Stimulated activated effector memory CD8-positive, alpha-beta T cell treated with anti-CD3 and anti-CD28 coated beads, Interleukin-12 subunit alpha, Interleukin-12 subunit beta, amount 100 ng/mL, for 72 hours (primary cell): ENCODE results near the gene ASB13.

Experiments used
- ATAC-seq: fragments of 150-1000 bp; cut with Tn5 transposase; 2 replicates; pipeline ENCODE4 v1.10.0; 2021
- DNase-seq, 2 donors: peaks; one replicate each; pipeline ENCODE4 v3.0.0; 2021 to 2022; ENCODE audit warnings: low spot score in 2 of 2
- H3K27ac Mint-ChIP-seq: one replicate; pipeline ENCODE4 v1.8.0; 2022; ENCODE audit warnings: mild to moderate bottlenecking, mixed read lengths
- H3K36me3 Mint-ChIP-seq: one replicate; pipeline ENCODE4 v1.8.0; 2022; ENCODE audit warnings: mild to moderate bottlenecking, mixed read lengths
- H3K4me1 Mint-ChIP-seq: one replicate; pipeline ENCODE4 v1.8.0; 2022; ENCODE audit warnings: mixed read lengths
- H3K4me3 Mint-ChIP-seq: one replicate; pipeline ENCODE4 v1.8.0; 2022; ENCODE audit warnings: mild to moderate bottlenecking, mixed read lengths
- H3K9me3 Mint-ChIP-seq: one replicate; pipeline ENCODE4 v1.8.0; 2022; ENCODE audit warnings: mixed read lengths

Gene ASB13

GRCh38 chr10:5614155-5614721, 52.2 kb downstream of the ASB13 start:
- H3K27ac Mint-ChIP-seq = no peak overlapping the region
- H3K36me3 Mint-ChIP-seq = no peaks in the 10 kb centered on the region
- DNase-seq = no peak
- ATAC-seq = no peak
- H3K4me1 Mint-ChIP-seq = no peaks in the 10 kb centered on the region
- H3K4me3 Mint-ChIP-seq = no peak overlapping the region
- no peaks in the 10 kb centered on the region for H3K9me3 Mint-ChIP-seq

DNA sequence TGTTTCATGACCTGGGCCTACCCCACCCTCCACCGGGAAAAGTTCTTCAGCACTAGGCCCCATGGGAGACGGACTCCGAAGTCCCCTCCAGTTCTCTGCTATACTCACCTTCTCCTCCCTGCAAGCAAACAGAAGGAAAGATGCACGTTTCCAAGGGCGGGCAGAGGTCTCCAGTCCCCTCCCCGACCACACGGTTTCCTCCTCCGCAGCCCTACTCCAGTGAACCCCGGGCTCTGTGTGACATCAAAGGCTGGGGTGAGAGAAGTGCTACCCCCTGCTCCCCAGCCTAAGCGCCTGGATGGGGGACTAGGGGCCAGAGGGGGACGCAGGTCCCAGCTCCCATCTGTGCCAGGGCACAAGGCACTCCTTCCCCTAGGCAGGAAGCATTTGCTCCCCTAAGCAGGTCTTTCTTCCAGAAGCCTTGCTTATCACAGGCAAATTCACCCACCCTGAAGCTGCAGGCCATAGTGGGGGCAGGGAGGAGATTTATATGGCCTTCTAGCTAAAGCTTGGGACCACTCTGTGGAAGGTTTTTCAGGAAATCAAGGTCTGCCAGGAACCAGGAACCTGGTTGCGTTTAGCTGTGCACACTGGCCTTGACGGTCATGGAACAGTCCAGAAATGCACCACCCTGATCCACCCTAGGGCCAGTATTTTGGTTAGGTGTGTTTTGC, 52.8 kb downstream of the ASB13 start:
- DNase-seq (no peak), ATAC-seq (no peak)
- H3K9me3 Mint-ChIP-seq = no peaks in the 10 kb centered on the region
- H3K4me1 Mint-ChIP-seq = no peaks in the 10 kb centered on the region
- no peak overlapping the region for H3K27ac Mint-ChIP-seq
- H3K36me3 Mint-ChIP-seq = no peaks in the 10 kb centered on the region
- H3K4me3 Mint-ChIP-seq = no peak overlapping the region

- no peaks in the 10 kb centered on the region for H3K9me3 Mint-ChIP-seq
- no peak for DNase-seq
- H3K4me3 Mint-ChIP-seq = no peak overlapping the region
- no peak for ATAC-seq
- no peaks in the 10 kb centered on the region for H3K36me3 Mint-ChIP-seq
- no peaks in the 10 kb centered on the region for H3K4me1 Mint-ChIP-seq
- no peak overlapping the region for H3K27ac Mint-ChIP-seq
Observed at GRCh38 chr10:5611899-5612680, 54.3 kb downstream of the ASB13 start.

DNA sequence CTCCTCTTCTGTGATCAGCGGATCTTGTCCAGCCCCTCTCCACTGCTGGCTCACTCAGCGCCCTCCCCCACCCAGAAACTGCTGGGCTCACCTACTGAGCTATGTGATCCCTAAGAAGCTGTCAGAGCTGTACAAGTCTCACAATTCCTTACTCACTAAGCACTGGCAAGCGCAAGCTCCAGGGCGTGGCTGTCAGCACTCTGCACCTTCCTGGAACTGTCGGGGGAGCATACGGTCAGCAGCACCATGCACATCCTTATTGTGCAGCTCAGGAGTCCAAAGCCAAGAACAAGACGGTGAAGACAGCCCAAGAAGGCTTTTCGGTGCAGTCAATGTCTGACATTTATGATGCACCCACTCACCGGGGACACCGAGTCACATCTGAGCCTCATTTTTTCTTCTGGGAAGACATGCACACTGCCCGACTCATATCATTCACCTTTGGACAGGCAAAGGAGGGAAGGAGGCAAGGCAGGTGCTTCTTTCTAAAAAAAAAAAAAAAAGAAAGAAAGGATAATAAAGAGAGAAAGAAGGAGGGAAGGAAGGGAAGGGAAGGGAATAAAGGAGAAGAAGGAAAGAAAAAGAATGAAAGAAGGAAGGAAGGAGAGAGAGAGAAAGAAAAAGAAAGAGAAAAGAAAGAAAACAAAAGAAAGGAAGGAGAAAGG, 56.3 kb downstream of the ASB13 start:
- Mint-ChIP-seq H3K4me1 (no peaks in the 10 kb centered on the region), H3K9me3 (no peaks in the 10 kb centered on the region), H3K4me3 (no peak overlapping the region), H3K36me3 (no peaks in the 10 kb centered on the region), H3K27ac (no peak overlapping the region)
- ATAC-seq = no peak
- DNase-seq = no peak

DNA sequence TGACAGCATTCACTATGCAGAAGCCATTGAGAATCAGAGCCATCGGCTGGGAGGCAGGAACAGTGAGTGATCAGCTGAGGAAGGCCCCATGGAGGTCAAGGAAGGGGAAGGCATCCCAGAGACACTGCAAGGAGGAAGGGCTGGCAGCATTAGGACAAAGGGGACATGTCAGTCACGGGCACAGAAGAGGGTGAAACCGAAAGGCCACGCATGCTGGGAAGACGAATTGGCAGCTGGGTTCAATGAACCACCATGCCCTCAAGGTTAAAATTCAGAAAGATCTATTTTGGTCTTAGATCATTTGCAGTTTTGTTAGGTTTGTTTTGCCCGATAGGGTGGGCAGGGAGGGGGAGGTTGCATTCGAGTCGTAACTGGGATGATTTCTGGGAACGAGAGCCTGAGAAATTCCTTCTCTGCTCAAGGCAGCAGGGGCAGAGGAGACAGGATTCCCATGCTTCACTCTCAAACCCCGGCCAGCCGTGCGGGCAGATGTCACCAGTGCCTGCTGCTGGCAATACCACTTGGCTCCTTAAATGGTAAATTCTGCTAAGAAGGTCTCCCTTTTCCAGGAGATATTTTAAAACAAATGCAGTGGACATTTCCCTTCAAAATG, 57.7 kb downstream of the ASB13 start:
- H3K27ac Mint-ChIP-seq = no peak overlapping the region
- no peaks in the 10 kb centered on the region for H3K4me1 Mint-ChIP-seq
- H3K4me3 Mint-ChIP-seq = no peak overlapping the region

GRCh38 chr10:5607594-5607993, 58.8 kb downstream of the ASB13 start:
- ATAC-seq = no peak
- DNase-seq = no peak
- Mint-ChIP-seq H3K4me3 (no peak overlapping the region), H3K36me3 (no peaks in the 10 kb centered on the region), H3K4me1 (no peaks in the 10 kb centered on the region), H3K9me3 (no peaks in the 10 kb centered on the region), H3K27ac (no peak overlapping the region)

More for the DNA sequence above, 57.7 kb downstream of the ASB13 start:
- DNase-seq (no peak), ATAC-seq (no peak)
- Mint-ChIP-seq H3K36me3 (no peaks in the 10 kb centered on the region), H3K9me3 (no peaks in the 10 kb centered on the region)

DNA sequence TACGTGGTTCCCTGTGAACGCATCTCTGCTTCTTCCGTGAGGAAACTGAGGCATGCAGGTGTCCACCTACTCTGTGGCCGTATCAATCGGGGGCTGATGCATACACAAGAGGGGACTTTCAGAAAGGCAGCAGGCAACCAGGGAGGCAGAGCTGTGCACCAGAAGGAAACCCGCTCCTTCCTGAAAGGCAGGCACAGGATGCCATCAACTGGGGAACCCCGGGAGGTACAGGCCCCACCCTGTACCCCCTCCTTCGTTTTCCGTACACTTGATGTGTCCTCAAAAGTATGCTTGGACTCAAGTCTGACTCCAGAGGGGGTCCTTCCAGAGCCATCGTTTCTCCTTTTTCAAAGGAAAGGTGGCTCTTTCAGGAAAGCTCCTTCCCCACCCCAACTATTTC, 59.5 kb downstream of the ASB13 start:
- no peak overlapping the region for H3K4me3 Mint-ChIP-seq
- H3K9me3 Mint-ChIP-seq = no peaks in the 10 kb centered on the region
- ATAC-seq = no peak
- H3K36me3 Mint-ChIP-seq = no peaks in the 10 kb centered on the region
- H3K4me1 Mint-ChIP-seq = no peaks in the 10 kb centered on the region
- no peak overlapping the region for H3K27ac Mint-ChIP-seq
- DNase-seq = no peak

GRCh38 chr10:5606321-5606720, 60.1 kb downstream of the ASB13 start:
- Mint-ChIP-seq H3K27ac (no peak overlapping the region), H3K9me3 (no peaks in the 10 kb centered on the region), H3K36me3 (no peaks in the 10 kb centered on the region), H3K4me1 (no peaks in the 10 kb centered on the region), H3K4me3 (no peak overlapping the region)
- ATAC-seq (no peak), DNase-seq (no peak)

DNA sequence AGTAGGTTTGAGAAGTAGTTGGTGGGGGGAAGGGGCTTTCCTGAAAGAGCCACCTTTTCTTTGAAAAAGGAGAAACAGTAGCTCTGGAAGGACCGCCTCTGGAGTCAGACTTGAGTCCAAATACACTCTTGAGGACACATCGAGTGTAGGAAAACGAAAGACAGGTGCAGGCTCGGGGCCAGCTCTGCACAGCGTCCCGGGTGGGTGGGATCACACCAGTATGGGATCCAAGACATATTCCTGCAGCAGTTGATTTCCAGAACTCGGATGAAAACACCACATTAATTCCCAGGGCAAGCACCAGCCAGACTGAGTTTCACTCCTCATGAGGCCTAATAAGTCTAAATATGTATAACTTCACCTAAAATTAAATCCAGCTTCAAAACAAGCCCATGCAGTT, 61.4 kb downstream of the ASB13 start:
- no peak overlapping the region for H3K27ac Mint-ChIP-seq
- no peaks in the 10 kb centered on the region for H3K4me1 Mint-ChIP-seq
- no peak for DNase-seq
- H3K4me3 Mint-ChIP-seq = no peak overlapping the region
- H3K36me3 Mint-ChIP-seq = no peaks in the 10 kb centered on the region
- H3K9me3 Mint-ChIP-seq = no peaks in the 10 kb centered on the region
- no peak for ATAC-seq

- H3K9me3 Mint-ChIP-seq = no peaks in the 10 kb centered on the region
- H3K4me1 Mint-ChIP-seq = no peaks in the 10 kb centered on the region
- H3K4me3 Mint-ChIP-seq = no peak overlapping the region
- ATAC-seq = no peak
- no peak for DNase-seq
- H3K27ac Mint-ChIP-seq = no peak overlapping the region
- H3K36me3 Mint-ChIP-seq = no peaks in the 10 kb centered on the region
Observed at GRCh38 chr10:5604236-5604925, 62.0 kb downstream of the ASB13 start.

- no peak overlapping the region for H3K4me3 Mint-ChIP-seq
- DNase-seq = no peak
Observed at GRCh38 chr10:5603848-5604170, 62.6 kb downstream of the ASB13 start.

GRCh38 chr10:5603091-5603847, 63.1 kb downstream of the ASB13 start:
- H3K9me3 Mint-ChIP-seq = no peaks in the 10 kb centered on the region
- no peaks in the 10 kb centered on the region for H3K4me1 Mint-ChIP-seq
- DNase-seq = no peak
- H3K36me3 Mint-ChIP-seq = no peaks in the 10 kb centered on the region
- H3K27ac Mint-ChIP-seq = no peak overlapping the region
- H3K4me3 Mint-ChIP-seq = no peak overlapping the region
- no peak for ATAC-seq

More at GRCh38 chr10:5603848-5604170, 62.6 kb downstream of the ASB13 start:
- Mint-ChIP-seq H3K9me3 (no peaks in the 10 kb centered on the region), H3K36me3 (no peaks in the 10 kb centered on the region), H3K4me1 (no peaks in the 10 kb centered on the region), H3K27ac (no peak overlapping the region)
- ATAC-seq = no peak

DNA sequence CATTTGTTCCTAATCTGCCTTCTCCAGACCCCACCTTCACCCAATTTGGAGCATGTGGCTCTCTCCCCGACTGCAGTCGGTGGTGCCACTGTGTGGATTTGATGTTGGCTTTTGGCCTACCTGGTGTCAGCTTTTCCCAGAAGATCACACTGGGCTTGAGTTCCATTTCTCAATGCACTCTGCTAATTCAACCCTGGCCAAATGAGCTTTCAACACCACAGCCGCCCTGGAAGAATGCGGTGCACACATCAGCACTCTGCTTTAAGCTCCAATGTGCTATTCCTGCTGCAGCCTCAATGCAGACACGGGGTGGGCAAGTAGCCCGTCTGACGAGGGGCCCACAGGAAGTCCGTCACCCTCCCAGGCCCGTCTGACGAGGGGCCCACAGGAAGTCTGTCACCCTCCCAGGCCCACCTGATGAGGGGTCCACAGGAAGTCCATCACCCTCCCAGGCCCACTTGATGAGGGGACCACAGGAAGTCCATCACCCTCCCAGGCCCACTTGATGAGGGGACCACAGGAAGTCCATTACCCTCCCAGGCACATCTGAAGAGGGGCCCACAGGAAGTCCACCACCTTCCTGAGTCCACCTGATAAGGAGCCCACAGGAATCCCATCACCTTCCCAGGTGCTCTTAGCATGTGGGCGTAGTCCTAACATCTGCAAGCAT, 64.4 kb downstream of the ASB13 start:
- no peak overlapping the region for H3K27ac Mint-ChIP-seq
- no peak overlapping the region for H3K4me3 Mint-ChIP-seq
- no peaks in the 10 kb centered on the region for H3K36me3 Mint-ChIP-seq
- DNase-seq = no peak
- H3K9me3 Mint-ChIP-seq = no peaks in the 10 kb centered on the region
- no peaks in the 10 kb centered on the region for H3K4me1 Mint-ChIP-seq
- ATAC-seq = no peak

DNA sequence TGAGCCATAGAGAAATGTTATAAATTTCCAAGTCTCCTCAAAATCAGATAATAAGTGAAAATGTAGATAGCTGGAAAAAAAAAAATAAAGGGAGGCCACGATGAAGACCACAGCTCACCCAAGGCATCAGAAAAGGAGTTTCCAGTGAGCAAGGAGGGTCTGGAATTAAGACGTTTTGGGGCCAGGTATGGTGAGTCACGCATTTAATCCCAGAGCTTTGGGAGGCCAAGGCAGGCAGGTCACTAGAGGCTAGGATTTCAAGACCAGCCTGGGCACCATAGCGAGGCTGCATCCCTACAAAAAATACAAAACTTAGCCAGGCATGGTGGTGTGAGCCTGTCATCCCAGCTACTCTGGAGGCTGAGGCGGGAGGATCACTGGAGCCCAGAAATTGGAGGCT, 65.5 kb downstream of the ASB13 start:
- no peaks in the 10 kb centered on the region for H3K4me1 Mint-ChIP-seq
- no peak overlapping the region for H3K4me3 Mint-ChIP-seq
- no peak for ATAC-seq

More for the DNA sequence above, 65.5 kb downstream of the ASB13 start:
- no peak for DNase-seq
- H3K36me3 Mint-ChIP-seq = no peaks in the 10 kb centered on the region
- H3K27ac Mint-ChIP-seq = no peak overlapping the region
- H3K9me3 Mint-ChIP-seq = no peaks in the 10 kb centered on the region
